Measurements from ENCODE around the gene PTPRF.
A peak's percentile ranks its signal among the peaks of the same experiment; 100 is the strongest.
"Not testable (repeated sequence)": the region's sequence is repeated elsewhere in the genome, so short reads cannot be mapped to it uniquely, and the experiment has no call there.

PTPRF gene

DNA sequence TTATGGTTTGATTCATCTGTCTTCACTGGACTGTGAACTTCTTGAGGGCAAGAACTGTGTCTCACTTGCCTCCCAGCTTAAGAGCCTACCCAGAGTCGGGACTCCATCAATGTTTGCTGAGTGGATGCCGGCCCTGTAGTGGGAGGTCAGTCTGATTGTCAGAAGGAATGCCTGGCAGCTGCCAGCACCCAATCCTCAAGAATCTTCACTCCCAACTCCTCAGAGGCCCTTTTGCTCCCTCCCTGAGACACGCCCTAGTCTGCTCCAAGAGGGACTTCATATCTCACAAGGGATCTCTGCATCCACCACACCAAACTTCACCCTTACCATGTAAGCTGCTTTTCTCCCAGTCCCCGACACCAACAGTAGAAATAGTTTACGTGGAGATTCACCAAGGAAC, 104.0 kb downstream of the PTPRF start:
- no peak for DNase-seq (ENCODE audit: low read depth)

DNA sequence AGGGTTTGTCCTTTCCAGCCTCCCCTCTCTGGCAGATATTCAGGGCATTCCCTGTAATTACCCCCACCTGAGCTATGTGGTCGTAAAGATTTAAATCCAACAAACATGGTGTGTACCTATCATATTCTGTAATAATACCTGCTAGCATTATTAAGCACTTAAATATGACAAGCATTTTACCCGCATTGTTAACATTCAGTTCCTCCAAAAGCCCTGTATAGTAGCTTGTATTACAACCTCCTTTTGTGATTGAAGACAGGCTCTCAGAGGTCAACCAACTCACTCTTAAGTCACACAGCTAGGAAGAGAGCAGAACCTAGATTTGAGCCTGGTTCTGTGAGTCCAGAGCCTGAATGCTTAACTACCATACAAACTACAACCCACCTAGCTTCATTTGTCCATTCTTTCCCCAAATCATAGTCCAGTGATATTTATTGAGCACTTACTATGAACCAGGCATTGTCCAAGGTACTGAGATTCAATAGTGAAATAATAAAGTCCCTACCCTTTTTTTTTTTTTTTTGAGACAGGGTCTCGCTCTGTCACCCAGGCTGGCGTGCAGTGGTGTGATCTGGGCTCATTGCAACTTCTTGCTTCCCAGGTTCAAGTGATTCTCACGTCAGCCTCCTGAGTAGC, 105.4 kb downstream of the PTPRF start:
- DNase-seq (ENCODE audit: low read depth), result no peak

- DNase-seq (ENCODE audit: low read depth), result no peak
Measured at GRCh38 chr1:43637267-43637666, 106.6 kb downstream of the PTPRF start.

DNA sequence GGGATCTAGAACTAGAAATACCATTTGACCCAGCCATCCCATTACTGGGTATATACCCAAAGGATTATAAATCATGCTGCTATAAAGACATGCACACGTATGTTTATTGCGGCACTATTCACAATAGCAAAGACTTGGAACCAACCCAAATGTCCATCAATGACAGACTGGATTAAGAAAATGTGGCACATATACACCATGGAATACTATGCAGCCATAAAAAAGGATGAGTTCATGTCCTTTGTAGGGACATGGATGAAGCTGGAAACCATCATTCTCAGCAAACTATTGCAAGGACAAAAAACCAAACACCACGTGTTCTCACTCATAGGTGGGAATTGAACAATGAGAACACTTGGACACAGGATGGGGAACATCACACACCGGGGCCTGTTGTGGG, 107.7 kb downstream of the PTPRF start:
- DNase-seq (ENCODE audit: low read depth), result not testable (repeated sequence)

DNA sequence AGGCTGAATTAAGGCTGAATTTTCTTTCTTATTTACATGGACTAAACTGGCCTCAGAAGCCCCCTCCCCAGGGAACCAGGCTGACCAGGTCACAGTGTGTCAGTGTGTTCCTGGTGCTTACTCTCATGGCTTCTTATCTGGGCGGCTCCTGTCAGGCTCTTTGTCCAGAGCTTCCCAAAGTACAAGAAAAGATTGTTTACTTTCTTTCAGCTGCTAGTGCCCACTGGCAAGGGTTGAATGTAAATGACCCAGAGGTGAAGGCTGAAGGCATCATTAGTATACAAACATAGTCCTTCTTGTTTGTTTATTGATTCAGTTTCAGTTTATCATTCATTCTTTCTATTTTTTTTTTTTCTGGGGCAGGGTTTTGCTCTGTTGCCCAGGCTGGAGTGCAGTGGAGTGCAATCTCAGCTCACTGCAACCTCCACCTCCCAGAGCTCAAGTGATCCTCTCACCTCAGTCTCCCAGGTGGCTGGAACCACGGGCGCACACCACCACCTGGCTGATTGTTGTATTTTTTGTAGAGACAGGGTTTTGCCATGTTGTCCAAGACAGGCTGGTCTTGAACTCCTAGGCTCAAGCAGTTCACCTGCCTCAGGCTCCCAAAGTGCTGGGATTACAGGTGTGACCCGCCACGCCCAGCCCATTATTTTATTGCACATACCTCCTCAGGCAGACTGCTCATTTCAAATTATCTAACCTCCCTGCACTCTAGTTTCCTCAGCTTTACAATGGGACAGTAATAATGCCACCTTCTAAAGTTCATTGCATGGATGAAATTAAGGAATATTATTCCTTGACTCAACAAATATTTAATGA, 109.5 kb downstream of the PTPRF start:
- no peak for DNase-seq (ENCODE audit: low read depth)

DNA sequence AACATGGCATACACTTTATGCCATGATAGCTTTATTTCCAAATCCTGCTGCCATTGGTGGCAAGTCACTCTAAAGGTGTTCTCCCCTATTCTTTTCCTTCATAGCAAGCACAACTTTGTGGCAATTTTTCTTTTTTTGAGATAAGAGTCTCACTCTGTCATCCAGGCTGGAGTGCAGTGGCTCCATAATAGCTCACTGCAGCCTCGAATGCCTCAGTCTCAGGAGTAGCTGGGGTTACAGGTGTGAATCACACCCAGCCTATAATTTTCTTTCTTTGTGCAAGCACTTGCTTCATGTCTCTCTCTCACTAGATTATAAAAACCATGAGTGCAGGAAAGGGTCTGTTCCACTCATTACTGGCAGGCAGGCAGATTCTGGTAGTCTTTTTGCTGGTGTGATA, 113.9 kb downstream of the PTPRF start:
- no peak for DNase-seq (ENCODE audit: low read depth)

DNA sequence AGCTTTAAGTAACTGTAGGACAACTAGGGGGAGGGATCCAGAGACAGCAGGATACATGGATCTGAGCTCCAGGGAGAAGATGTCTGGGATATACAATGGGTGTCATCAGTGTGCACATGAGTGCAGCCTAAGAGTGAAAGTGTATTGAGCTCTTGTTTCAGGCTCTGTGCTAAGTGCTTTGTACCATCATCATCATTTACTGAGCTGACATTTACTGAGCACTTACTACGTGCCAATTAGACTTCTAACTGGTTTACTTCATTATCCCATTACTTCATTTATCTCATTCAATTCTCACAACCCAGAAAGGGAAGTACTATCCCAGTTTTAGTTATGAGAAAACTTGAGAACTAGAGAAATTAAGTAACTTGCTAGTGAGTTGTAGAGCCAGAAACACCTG, 114.8 kb downstream of the PTPRF start:
- no peak for DNase-seq (ENCODE audit: low read depth)

DNA sequence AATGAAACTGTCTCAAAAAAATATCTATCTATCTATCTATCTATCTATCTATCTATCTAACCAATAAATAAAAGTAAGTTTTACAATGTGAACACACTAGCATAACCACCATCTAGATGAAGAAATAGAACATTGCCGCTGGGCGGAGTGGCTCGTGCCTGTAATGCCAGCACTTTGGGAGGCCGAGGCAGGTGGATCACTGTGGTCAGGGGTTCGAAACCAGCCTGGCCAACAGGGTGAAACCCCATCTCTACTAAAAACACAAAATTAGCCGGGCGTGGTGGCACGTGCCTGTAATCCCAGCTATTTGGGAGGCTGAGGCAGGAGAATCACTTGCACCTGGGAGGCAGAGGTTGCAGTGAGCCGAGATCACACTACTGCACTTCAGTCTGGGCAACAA, 116.6 kb downstream of the PTPRF start:
- DNase-seq (ENCODE audit: low read depth), result not testable (repeated sequence)

GRCh38 chr1:43648221-43648847, 117.7 kb downstream of the PTPRF start:
- DNase-seq (ENCODE audit: low read depth), result no peak

DNA sequence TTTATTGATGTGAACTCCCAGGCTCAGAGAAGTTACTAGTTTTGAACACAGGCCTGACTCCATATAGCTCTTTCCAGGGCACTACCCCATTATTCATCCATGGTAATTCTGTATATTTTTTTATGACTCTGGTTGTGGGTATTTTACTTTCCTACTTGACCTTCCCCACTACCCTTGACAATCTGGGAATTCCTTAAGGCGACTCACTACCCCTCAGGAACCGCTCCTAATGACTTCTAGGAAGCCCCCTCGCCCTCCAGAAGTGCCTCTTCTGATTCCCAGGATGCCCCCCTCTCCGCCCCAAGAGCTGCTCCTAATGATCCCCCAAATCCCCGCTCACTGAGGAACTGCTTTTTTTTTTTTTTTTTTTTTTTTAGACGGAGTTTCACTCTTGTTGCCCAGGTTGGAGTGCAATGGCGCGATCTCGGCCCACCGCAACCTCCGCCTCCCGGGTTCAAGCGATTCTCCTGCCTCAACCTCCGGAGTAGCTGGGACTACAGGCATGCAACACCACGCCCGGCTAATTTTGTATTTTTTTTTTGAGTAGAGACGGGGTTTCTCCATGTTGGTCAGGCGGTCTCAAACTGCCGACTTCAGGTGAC, 118.3 kb downstream of the PTPRF start:
- no peak for DNase-seq (ENCODE audit: low read depth)

- peak; percentile 94 for DNase-seq (ENCODE audit: low read depth)
Measured at GRCh38 chr1:43650310-43651085, 119.8 kb downstream of the PTPRF start.

DNA sequence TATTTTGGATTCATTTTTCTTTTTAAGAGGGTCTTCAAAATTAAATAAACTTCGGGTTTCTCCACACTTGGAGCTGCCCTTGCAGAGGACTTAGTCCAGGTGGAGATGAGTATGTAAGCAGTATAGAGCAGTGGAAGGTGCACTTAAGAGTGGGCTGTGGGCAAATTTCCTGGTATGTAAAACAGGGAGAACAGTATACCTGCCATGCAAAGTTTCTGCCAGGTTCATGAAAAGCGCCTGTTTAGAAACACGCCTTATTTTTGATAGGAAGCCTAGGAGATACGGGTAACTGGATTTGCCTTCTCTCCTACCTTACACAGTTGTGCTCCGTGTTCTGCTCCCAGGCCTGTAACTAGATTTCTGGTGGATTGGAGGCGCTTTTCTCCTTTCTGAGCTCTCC, 120.5 kb downstream of the PTPRF start:
- no peak for DNase-seq (ENCODE audit: low read depth)

- DNase-seq (ENCODE audit: low read depth), result no peak
Measured at GRCh38 chr1:43651902-43652301, 121.2 kb downstream of the PTPRF start.

GRCh38 chr1:43653339-43653738, 122.7 kb downstream of the PTPRF start:
- DNase-seq (ENCODE audit: low read depth), result no peak

DNA sequence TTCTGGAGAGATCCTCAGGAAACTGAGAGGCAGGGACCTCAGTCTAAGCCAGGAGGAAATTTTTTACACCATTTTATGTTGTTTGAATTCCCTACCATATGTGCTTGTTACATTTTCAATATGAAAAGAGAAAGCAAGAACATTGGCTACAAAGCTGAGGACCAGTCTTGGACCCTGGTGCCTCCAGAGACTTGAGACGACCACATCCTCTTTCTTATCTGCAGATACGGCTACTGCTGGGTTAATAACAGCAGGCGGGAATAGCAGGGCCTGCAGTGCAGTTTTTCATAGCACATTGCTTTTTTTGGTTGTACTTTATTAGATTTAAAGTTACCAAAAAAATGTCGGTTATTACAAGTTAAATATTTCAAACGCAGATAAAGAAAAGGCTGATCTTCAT, 123.2 kb downstream of the PTPRF start:
- no peak for DNase-seq (ENCODE audit: low read depth)

DNA sequence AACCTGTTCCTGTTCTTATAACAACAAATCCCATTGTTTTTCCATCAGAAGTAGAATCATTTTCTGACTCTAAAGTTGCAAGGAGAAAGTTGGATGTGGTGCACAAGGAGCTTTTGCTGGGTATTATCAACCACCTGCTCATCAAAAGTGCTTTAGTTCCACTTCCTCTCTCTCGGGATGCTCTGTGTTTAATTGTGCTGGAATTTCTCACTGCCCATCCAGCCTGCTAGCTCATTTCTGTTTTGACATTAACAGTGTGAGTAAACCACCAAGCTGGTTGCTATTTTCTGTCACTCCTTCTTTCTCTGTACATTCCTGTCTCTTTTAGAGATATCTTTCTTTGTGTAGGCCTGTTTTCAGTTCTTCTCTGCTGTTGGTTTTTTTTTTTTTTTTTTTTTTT, 125.3 kb downstream of the PTPRF start:
- no peak for DNase-seq (ENCODE audit: low read depth)

- no peak for DNase-seq (ENCODE audit: low read depth)
Measured at GRCh38 chr1:43659212-43660166, 128.8 kb downstream of the PTPRF start.

DNA sequence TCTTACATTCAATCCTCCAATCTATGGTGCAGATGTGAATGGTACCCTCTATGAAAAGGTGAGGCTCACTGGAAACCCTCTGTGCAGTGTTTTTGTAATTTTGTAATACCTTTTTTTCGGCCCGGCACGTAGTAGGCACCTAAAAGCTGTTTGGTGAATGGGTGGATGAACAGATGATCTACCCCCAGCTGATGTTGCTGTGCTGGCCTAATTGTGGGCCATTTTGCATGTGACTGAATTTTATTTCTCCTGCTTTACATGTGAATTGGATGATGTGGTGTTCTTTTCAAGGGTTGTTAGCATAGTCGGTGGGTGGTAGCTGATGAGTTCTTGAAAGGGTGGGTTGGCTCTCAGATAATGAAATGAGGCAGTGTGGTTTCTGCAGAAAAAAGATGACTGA, 129.7 kb downstream of the PTPRF start:
- no peak for DNase-seq (ENCODE audit: low read depth)

- DNase-seq (ENCODE audit: low read depth), result no peak
Measured at GRCh38 chr1:43664369-43664768, 133.7 kb downstream of the PTPRF start.

- no peak for DNase-seq (ENCODE audit: low read depth)
Measured at GRCh38 chr1:43666608-43667007, 135.9 kb downstream of the PTPRF start.

DNA sequence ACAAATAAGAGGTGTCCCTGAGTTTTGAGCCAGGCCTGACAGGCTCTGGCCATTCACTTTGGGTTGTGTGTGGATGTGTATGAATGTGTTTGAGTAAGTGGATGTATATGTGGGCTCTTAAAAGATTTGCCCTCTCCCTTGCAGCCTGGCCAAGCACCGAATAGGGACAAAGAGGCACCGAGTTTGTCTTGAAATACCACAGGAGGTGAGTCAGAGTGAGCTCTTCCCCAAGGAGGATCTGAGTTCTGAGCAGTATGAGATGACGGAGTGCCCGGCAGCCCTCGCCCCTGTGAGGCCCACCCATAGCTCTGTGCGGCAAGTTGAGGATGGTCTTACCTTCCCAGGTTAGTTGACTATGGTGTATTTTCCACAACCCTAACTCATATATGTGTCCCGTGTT, 138.3 kb downstream of the PTPRF start:
- DNase-seq (ENCODE audit: low read depth), result no peak

Measured in non-pigmented ciliary epithelial cell (primary cell).